Glutamatergic neuron (in vitro differentiated cells): ENCODE data around the gene SELENOW. TPM values are rescaled to one million over a fixed set of nuclear protein-coding genes. Genes with fewer than 3 reads are reported as not detected.
"Not testable (repeated sequence)": the region's sequence is repeated elsewhere in the genome, so short reads cannot be mapped to it uniquely, and the experiment has no call there.

Source experiments
- DNase-seq: peaks from one replicate; pipeline ENCODE4 v3.0.0; 2022
- H3K27ac Mint-ChIP-seq: one replicate; pipeline ENCODE4 v1.8.0; 2020; ENCODE audit warnings: mild to moderate bottlenecking, mixed read lengths, inconsistent platforms; ENCODE audit not compliant: unreplicated experiment
- H3K27me3 Mint-ChIP-seq: one replicate; pipeline ENCODE4 v1.8.0; 2020; ENCODE audit warnings: mild to moderate bottlenecking, moderate library complexity, mixed read lengths, inconsistent platforms; ENCODE audit not compliant: unreplicated experiment
- H3K36me3 Mint-ChIP-seq: one replicate; pipeline ENCODE4 v1.8.0; 2020; ENCODE audit warnings: mild to moderate bottlenecking, mixed read lengths, inconsistent platforms; ENCODE audit not compliant: unreplicated experiment
- H3K4me1 Mint-ChIP-seq: one replicate; pipeline ENCODE4 v1.8.0; 2020; ENCODE audit warnings: mild to moderate bottlenecking, low read depth, mixed read lengths, inconsistent platforms; ENCODE audit not compliant: unreplicated experiment
- H3K4me3 Mint-ChIP-seq: one replicate; pipeline ENCODE4 v1.8.0; 2020; ENCODE audit warnings: mild to moderate bottlenecking, mixed read lengths, inconsistent platforms; ENCODE audit not compliant: unreplicated experiment
- H3K9me3 Mint-ChIP-seq: one replicate; pipeline ENCODE4 v1.8.0; 2020; ENCODE audit warnings: mild to moderate bottlenecking, moderate library complexity, mixed read lengths, inconsistent platforms; ENCODE audit not compliant: unreplicated experiment
- CTCF ChIP-seq: fragments of 200-600 bp; sonication (generic); IDR thresholded peaks from one replicate; pipeline ENCODE4 v1.5.0; 2021; ENCODE audit not compliant: partially characterized antibody, unreplicated experiment
- total RNA-seq: library from RNA; stranded (reverse); fragmentation: NEBNext Ultra II Directional; extraction: Animal tissue kit (Norgen Biotek cat#: 25700); gene quantifications from one replicate; pipeline ENCODE4 v1.2.1, GENCODE V29; 2021; ENCODE audit not compliant: unreplicated experiment

The SELENOW gene
- total RNA-seq, 1 donor from 2014 or later = 291 TPM

GRCh38 chr19:47776568-47776967 lies 1.9 kb upstream of the SELENOW start:
- no peak overlapping the region for H3K27ac Mint-ChIP-seq
- no peak overlapping the region for H3K4me3 Mint-ChIP-seq
- no peaks in the 10 kb centered on the region for H3K36me3 Mint-ChIP-seq
- H3K4me1 Mint-ChIP-seq = peaks cover 7% of the 10 kb centered on the region
- DNase-seq = no peak
- peaks cover 4% of the 10 kb centered on the region for H3K27me3 Mint-ChIP-seq
- no peak for TF ChIP-seq CTCF
- H3K9me3 Mint-ChIP-seq = peaks cover 5% of the 10 kb centered on the region

DNA sequence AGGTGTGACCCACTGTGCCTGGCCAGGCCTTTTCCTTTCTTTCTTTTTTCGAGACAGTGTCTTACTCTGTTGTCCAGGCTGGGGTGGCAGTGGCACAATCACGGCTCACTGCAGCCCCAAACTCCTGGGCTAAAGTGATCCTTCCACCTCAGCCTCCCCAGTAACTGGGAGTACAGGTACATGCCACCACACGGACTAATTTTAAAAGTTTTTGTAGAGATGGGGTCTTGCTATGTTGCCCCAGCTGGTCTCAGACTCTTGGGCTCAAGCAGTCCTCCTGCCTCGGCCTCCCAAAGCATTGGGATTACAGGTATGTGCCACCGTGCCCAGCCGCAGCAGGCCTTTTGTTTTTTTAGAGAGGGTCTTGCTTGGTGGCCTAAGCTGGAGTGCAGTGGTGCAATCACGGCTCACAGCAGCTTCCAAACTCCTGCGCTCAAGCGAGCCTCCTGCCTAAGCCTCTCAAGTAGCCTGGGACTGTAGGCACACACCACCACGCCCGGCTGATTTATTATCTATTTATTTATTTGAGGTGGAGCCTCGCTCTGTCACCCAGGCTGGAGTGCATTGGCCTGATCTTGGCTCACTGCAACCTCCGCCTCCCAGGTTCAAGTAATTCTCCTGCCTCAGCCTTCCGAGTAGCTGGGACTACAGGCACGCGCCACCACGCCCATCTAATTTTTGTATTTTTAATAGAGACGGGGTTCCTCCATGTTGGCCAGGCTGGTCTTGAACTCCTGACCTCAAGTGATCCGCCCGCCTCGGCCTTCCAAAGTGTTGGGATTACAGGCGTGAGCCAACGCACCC lies 1.1 kb upstream of the SELENOW start:
- not testable (repeated sequence) for H3K36me3 Mint-ChIP-seq, H3K27me3 Mint-ChIP-seq, H3K9me3 Mint-ChIP-seq, DNase-seq
- H3K27ac Mint-ChIP-seq = peak overlapping the region; percentile 96
- H3K4me3 Mint-ChIP-seq = peak overlapping the region; percentile 96
- peaks cover 10% of the 10 kb centered on the region for H3K4me1 Mint-ChIP-seq

DNA sequence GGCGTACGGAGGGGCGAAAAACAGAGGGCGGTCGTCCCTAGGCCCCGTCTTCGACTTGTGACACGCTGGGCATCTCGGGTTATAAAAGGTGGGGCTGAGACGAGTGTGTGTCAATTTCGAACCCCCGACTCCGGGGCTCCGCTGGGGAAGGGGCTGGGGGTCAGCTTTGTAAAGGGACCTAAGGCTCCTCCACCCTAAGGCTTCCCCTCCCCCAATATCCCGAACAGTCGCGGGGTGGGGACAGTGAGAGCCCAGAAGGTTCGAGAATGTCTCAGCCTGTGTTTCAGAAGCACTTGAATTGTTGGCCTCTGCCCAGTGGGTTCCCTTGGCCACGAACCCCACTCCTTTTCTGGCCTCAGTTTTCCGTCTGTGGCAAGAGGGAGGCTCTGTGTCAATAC lies 450 bp downstream of the SELENOW start:
- peak overlapping the region; percentile 91 for H3K27ac Mint-ChIP-seq
- TF ChIP-seq CTCF = no peak
- H3K4me3 Mint-ChIP-seq = peak overlapping the region; percentile 96
- no peaks in the 10 kb centered on the region for H3K36me3 Mint-ChIP-seq
- DNase-seq = no peak
- peaks cover 5% of the 10 kb centered on the region for H3K27me3 Mint-ChIP-seq
- H3K9me3 Mint-ChIP-seq = peaks cover 5% of the 10 kb centered on the region
- H3K4me1 Mint-ChIP-seq = peaks cover 10% of the 10 kb centered on the region

- no peak for DNase-seq
- no peak for TF ChIP-seq CTCF
- Mint-ChIP-seq H3K36me3 (peaks cover 5% of the 10 kb centered on the region), H3K9me3 (peaks cover 9% of the 10 kb centered on the region), H3K27ac (peak overlapping the region; percentile 91), H3K4me3 (peak overlapping the region; percentile 96), H3K27me3 (peaks cover 8% of the 10 kb centered on the region), H3K4me1 (peaks cover 10% of the 10 kb centered on the region)
Observed at GRCh38 chr19:47779524-47780214, 1.2 kb downstream of the SELENOW start.

- peaks cover 9% of the 10 kb centered on the region for H3K9me3 Mint-ChIP-seq
- H3K36me3 Mint-ChIP-seq = peaks cover 5% of the 10 kb centered on the region
- peaks cover 8% of the 10 kb centered on the region for H3K27me3 Mint-ChIP-seq
- DNase-seq = no peak
- H3K4me3 Mint-ChIP-seq = peak overlapping the region; percentile 96
- peaks cover 10% of the 10 kb centered on the region for H3K4me1 Mint-ChIP-seq
- H3K27ac Mint-ChIP-seq = peak overlapping the region; percentile 79
- TF ChIP-seq CTCF = no peak
Observed at GRCh38 chr19:47780215-47780551, 1.7 kb downstream of the SELENOW start.
